T-helper 1 cell (primary cell): ENCODE data around the gene CYGB.
"Not testable (repeated sequence)": the region's sequence is repeated elsewhere in the genome, so short reads cannot be mapped to it uniquely, and the experiment has no call there.

ENCODE experiments used
- DNase-seq, 5 donors: peaks; one replicate each; pipeline ENCODE4 v3.0.0-alpha.2; 2012 to 2020

Gene CYGB

DNA sequence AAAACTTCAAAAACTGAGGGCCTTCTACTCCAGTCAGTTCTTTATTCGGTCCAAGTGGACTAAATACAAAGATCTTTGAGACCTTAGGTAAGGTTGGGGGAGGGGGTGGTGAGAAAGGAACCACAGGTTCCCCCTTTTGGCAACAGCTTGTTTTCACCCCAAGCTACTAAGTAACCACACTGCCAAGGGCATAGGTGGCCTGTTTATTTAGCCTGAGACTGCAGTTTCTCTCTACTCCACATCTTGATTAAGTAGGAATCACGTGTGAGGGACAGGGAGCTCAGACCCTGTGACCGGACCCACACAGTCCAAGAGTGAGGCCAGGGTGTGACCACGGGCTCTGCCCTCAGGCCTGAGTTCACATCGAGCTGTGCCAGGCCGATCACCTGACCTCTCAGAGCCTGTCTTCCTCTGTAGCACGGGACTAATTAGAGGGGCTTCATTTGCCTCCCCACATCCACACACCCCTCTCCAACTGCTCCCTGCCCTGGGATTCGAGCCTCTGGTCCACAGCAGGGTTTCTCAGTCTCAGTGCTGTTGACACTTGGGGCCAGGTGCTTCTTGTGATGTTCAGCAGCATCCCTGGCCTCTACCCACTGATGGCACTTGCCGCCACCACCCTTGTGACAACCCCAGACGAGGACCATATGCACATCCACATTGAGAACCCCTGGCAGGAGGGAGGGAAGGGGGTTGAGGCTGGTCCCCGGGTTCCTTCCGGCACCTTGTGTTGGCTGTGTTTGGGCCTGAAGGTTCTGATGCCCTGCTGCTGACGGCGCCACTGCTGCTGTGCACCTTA, 30.3 kb upstream of the CYGB start:
- DNase-seq, result no peak

DNA sequence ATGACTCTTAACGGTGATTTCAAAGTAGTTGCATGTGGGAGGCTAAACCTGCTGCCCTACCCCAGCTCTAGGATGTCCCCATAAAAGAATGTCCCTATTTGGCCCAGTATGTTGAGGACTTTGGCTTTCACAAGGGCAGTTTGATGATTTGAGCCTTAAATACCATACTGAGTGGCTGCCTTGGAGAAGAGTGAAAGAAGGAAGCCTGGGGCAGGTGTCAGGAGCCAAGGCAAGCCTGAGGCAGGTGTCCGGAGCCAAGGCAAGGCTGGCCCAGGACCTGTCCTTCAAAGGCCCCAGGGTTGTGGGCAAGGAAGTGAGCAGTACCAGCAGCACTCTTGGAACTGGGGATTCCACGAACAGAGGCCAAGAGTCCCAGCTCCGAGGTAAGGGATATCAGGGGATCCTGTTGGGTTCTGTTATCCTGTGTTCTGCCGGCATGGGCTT, 29.5 kb upstream of the CYGB start:
- DNase-seq, result no peak

DNA sequence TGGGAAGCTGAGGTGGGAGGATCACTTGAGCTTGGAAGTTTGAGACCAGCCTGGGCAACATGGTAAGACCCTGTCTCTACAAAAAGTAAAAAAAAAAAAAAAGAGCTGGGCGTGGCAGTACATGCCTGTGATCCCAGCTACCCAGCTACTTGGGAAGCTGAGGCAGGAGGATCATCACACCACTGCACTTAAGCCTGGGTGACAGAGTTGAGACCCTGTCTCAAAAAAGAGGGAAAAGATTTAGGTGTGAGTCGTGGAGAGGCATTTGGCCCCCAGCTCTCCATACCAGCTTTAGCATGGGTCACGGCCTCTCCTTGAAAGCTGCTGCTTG, 29.1 kb upstream of the CYGB start:
- no peak for DNase-seq

DNA sequence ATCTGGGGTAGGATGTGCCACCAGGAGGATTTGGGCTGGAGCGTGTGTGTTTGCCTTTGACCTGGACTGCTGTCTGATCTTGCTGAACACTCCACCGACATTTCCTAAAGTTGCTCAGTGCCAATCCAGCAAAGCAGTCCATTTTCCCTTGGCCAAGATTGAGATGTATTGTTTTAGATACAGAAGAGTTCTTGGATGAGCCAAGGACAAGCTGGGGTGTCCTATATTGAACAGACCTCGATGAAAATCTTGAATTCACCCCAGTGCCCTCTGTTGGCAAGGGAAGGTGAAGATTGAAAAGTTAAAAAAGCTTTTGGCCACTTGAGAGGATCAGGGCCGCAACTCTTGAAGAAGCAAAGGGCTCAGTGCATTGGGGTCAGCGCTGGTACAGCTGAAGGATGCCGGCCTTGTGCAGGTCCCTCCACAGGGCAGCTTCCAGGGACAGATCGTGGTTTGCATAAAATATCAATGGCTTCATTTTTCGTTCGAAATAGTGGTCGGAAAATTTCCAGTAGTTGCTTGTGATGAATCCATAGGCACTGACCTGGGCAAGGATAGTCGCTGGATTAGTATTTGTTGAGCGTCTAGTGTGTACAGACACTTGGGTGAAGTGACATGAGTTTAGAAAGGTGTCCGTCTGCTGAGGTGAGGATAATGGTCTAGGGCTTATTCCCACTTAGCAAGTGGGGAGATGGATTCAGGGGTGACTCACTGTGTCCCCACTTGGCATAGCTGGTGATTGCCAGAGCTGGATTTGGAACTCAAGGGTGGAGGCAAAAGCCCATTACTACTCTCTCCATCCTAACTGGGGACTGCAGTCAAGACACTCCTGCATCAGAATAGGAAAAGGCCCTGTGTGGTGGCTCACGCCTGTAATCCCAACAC, 28.5 kb upstream of the CYGB start:
- no peak for DNase-seq

DNA sequence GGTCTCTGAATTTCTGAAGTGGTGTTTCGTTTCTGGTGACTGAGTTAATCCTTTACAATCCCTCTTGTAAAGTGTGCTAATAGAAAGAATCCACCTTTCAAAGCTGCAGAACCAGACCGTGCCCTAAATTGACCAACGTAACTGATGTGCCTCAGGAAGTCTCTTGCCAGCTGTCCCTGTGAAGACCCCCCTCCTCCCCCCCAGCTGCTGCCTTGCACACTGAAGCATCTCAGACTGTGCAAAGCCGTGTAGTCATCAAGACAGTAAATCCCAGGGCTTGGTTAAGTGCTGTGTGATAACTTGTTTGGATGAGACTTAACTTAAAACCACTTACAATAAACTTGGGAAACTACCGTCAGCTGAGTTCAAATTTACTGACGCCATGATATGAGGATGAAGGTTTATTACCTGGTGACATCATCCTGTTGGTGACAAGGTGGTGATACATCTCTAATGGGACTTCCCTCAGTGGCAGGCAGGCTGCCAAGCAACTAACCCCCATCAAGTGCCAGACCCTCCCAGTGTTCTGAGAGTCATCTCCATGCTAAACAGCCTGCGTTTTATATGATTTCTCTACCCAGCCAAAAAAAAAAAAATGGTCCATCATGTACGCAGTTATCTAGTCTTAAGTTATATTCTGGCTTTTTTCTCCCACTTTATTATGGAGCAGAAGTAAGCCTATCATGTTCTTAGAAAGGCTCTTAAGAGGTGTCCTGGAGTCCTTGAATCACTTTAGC, 27.6 kb upstream of the CYGB start:
- not testable (repeated sequence) for DNase-seq

DNA sequence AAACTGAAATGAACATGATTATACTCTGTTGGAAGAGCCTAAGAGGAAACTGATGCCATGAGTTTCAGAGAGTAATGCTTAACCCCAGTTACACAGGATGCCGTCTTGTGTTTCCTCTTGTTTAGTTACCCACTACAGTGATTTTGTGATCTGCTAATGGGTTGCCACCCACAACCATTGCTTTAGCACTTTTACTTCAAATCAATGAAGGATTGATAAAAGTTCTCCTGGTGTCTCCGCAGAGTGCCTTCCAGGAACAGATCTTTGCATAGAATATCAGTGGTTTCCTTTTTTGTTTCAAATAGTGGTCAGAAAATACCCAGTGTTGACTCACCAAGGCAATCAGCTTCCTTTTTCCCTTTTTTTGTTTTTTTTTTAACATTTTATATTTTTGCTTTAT, 25.9 kb upstream of the CYGB start:
- DNase-seq, result not testable (repeated sequence)

DNA sequence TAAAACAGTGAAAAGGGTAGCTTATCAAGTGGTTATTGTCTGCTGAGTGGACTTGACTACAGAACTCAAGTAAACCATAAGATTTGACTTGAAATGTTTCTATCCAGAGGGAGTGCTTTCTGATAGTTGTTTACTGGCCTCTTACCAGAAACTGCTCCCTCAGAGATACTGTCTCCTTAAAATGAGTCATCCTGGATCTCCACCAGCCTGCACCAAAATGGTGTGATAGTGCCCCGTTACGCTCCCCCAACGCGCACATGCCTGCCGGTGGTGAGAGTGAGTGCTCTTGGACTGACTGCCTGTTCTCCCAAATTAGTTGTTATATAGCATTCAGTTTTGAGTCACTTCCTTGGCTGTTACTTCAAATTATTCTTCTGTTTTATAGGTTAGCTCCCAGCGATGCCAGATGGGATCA, 25.2 kb upstream of the CYGB start:
- DNase-seq, result peak in 1 of 5 donors; percentile 33

DNA sequence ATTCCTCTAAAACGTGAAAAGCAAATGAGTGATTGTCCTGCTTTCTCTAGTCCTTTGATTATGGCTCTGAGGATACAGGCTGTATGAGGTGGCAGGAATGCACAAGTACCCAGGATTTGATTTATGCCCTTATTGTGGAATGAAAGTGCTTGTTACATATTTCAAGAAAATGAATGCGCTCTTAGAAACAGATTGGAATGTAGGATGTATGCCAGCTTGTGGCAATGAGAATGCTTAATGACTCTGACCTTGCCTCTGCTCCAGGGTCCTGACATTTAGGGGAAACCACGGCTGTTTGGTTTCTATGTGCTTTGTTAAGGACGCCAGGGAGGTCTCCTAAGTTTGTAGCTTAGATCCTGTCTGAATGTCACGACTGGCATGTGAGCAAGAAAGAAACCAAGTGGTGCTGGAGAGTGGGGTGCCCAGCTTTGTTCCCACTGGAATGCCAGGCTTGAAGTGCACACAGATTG, 24.3 kb upstream of the CYGB start:
- no peak for DNase-seq

DNA sequence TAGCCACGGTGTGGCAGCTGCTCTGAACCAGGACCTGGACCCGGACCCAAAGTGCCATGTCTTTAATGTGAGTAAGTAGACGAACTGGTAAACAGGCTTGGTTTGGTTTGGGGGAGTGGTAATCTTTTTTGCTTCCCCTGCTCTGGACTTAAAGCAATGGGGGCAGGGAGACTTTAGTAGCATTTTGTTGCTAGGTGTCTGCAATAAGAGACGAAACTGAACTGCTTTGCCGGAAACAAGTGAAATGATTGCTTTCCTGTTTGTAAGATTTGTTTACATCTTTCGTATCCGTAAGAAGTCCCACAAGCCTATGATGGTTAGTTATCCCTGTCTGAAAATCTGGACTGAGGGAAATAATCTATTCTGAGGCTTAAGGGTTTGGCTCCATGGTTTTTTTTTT, 23.8 kb upstream of the CYGB start:
- DNase-seq, result peak in 1 of 5 donors; percentile 62

DNA sequence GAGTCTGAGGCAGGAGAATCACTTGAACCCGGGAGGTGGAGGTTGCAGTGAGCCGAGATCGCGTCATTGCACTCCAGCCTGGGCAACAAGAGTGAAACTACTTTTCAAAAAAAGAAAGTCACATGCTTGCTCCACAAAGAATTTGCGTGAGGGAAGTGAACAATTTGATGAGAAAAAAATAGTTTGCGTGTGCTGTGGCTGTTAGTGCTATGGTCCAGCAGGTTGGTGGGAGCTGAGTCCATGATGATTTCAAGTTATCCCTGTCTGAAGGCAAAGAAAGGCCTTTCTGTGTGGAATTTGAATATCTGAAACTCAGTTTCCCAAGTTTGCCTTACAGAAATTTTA, 23.3 kb upstream of the CYGB start:
- DNase-seq, result no peak

DNA sequence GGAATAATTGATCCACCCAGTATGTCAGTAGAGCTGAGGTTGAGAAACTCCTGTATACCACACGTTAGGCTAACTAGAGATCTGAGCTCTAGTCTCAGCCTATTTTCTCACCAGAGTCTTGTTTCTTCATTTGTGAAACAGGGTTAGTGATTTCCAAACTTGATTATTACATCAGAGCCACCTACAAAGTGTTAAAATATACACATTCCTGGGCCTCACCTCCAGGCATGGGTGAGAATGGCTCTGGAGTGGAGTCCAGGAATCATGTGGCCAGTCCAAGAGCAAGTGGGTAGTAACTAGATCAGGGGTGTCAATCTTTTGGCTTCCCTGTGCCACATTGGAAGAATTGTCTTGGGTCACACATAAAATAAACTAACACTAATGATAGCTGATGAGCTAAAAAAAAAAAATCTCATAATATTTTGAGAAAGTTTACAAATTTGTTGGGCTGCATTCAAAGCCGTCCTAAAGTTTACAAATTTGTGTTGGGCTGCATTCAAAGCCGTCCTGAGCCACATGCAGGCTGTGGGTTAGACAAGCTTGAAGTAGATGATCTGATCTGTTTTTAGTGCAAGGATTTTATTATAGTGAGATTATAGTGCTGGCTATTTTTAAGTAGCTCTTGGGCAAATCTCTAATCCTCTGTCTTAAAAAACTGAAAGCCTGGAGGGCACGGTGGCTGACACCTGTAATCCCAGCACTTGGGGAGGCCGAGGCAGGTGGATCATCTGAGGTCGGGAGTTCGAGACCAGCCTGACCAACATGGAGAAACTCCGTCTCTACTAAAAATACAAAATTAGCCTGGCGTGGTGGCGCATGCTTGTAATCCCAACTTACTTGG, 22.7 kb upstream of the CYGB start:
- peak in 1 of 5 donors; percentile 36 for DNase-seq

DNA sequence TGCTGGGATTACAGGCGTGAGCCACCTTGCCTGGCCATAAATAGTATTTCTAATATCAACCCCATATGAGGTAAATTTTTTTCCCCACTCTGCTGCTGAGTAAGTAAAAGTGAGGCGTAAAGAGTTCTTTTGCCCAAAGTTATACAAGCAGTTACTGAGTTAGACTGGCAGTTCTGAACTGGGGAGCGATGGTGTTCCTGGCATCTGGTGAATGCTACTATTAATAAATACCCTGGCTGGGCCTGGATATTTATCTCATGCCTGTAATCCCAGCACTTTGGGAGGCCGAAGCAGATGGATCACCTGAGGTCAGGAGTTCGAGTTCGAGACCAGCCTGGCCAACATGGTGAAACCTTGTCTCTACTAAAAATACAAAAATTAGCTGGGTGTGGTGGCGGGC, 22.0 kb upstream of the CYGB start:
- not testable (repeated sequence) for DNase-seq

DNA sequence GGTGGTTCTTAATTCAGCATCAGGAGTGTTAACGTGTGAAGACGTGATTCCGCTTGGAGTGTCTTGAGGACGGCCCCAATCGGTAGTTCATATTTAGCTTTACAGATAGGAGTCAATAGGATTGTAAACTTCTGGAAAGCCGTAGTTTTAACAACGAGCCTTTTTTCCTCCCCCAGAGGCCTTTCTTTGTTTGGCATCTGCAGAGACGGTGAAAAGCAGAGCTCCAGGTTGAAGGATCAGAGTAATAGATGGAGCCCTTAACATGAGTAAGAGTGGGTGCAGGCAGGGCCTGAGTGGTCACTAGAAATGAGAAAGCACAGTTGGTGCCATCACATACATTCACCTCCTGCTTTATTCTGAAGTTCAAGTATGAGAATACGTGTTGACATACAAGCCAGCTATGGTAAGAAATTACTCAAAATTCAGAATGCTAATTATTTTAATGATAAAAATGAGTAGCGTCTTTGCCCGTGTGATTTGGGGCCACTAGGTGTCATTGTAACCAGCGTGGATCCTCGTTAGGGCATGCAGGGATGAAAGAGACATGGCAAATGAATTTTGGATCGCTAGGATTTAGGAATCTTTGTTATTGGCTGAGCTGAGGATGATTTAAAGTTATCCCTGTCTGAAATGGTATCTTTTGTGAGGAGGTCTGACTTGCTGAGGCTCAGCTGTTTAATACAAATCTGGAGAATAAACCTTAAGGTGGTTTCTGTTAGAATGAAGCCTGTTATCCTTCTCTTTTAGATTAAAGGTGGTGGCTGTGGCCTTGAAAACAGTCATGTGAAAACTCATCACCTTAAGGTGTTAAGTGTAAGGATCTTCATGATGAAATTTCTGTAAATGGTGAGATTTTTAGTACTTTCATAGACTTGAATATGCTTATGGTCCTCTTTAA, 20.9 kb upstream of the CYGB start:
- no peak for DNase-seq

DNA sequence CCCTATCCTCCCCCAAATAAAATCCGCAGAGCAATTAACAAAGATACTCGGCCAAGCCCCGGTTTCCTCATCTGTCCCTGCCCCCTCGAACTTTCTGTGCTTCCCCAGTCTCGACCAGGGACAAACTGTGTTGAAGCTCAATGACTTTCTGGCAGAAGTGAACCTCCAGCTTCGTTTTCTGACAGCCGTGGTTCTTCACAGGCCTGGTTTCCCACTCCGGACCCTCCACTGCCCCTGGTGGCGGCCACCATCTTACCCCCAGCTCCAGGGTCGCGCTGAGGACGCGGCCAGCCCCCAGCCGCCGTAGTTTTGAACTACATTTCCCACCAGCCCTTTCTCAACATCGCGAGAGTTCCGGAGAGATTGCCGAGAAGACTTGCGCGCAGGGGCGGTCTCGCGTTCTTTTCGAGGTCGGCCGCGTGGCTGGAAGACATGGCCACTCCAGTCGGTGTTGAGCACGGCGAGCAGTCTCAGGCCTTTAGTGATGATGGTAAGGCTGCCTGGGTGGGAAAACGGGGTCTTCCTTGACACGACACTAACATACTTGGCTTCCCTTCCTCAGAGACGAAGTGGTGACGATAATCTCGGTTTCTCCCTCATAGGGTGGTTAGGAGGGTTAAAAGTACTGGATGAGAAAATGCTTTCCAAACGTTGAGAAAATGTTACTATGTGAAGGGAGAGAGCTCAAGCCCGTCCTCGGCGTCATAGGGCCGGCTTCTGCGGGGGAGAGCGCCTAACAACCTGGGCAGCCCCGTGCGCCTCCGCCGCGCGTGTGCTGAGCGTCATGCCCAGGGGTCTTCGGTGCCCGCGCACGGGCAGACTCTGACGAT, 20.1 kb upstream of the CYGB start:
- DNase-seq, result peak; percentile 82 to 95 (median 90)

DNA sequence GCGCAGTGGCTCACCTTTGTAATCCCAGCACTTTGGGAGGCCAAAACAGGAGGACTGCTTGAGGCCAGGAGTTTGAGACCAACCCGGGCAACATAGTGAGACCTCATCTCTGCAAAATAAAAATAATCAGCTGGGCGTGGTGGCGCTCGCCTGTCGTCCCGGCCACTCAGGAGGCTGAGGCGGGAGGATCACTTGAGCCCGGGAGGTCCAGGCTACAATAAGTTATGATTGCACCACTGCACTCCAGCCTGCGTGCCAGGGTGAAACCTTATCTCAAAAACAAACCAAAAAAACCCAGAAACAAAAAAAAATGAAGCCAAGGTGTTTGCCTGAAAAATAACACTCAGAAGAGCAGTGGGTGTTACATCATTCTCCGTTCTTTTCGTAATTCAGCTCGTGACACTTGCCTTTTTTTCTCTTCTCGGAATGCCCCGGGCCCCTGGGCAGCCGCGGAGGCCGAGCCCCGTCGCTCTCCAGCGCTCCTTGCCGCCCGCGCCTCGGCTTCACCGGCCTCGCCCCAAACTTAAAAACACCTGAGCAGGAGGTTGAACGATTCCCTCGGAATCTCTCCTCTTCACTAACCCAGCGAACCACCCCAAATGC, 19.4 kb upstream of the CYGB start:
- peak in 4 of 5 donors; percentile 22 to 47 (median 28) for DNase-seq

DNA sequence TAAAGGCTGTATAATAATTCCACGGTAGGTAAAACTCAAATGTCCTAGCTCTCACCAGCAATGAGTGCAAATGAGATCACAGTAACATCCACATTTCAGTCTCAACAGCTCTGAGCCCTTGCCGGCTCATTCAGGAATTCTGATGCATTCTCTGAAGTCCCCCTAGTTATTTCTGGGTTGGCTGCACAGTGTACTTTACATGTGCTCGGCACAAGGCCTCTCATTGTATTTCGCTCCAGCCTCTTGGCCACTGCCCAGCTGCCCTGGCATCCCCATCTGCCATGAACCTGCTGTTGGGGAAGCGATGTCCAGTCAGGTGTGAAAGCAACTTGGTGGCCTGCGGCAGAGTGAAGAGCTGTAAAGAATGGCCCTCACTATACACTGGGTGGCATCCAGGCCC, 16.6 kb upstream of the CYGB start:
- no peak for DNase-seq

DNA sequence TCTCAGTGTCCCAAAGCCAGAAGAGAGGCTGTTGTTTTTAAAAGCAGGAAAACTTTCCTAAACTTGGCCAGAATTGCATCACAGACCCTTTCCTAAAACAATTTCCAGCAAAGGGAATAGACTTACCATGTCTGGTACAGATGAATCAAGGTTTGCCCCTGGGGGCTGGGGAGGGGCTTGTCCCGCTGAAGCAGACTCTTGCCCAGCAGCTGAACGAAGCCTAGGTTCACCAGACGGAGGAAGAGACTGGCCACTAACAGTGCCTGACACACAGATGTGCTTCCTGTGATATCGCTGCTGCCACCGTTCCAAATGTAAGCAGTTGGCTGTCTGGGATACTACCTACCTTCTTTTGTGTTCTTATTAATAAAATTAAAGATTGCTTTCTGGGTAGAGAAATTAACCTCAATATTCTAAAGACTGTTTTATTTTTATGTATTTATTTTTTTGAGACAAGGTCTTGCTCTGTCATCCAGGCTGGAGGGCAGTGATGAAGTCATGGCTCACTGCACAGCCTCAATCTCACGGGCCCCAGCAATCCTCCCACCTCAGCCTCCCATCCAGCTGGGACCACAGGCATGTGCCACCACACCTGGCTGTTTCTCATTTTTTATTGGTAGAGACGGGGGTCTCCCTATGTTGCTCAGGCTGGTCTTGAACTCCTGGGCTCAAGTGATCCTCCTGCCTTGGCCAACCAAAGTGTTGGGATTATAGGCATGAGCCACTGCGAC, 15.8 kb upstream of the CYGB start:
- DNase-seq, result no peak

DNA sequence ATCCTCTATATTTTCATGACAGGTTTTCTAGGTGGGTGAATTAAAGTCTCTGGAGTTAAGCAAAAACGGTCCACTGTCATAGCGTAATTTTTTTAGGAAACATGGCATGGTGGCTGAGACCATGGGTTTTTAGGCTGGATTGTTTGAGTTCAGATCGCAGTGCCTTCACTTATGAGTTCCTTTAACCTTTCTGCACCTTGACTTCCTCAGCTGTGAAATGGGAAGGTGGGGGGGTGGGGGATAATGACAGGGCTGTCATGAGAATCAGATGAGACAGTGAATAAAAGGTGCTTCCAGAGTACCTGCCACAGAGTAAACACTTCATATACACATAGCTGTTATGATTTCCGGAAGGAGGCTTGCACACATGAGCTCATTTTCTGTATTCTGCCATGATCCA, 14.2 kb upstream of the CYGB start:
- DNase-seq, result no peak
